GM19099 (cell line): Measurements from ENCODE around the gene MAP3K14.
A peak's percentile ranks its signal among the peaks of the same experiment; 100 is the strongest.

Experiments used
- POLR2A ChIP-seq: IDR thresholded peaks from 3 replicates; pipeline ENCODE4 v1.6.1; 2011; ENCODE audit warnings: low read depth; ENCODE audit not compliant: insufficient read length; ENCODE audit errors: extremely low read depth

MAP3K14 gene

DNA sequence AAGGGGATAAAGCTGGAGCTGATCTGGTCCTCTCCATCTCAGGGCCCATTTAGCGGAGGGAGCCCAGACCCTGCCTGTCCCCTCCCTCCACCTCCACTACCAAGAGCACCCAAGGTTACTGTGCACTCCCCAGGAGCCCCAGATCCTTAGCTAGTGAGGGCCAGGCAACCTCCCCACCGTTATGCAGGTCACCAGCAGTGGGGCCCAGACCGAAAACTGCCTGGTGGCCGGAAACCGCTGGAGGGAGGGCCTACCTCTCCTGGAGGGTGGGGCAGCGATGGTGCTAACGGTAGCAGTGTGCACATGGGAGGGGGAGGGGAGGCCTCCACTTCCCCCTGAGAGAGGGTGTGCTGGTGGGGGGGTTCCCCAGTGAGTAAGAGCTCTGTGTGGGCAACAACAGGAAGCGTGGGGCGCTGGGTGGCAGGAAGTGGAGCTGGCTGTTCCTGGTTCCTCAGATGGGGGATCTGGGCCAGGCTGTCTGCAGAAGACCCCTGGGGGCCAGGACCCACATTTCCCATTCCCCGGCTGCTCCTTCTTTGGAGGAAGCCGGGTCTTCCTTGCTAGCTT, 90.8 kb downstream of the MAP3K14 start:
- TF ChIP-seq POLR2A = peak; percentile 95

DNA sequence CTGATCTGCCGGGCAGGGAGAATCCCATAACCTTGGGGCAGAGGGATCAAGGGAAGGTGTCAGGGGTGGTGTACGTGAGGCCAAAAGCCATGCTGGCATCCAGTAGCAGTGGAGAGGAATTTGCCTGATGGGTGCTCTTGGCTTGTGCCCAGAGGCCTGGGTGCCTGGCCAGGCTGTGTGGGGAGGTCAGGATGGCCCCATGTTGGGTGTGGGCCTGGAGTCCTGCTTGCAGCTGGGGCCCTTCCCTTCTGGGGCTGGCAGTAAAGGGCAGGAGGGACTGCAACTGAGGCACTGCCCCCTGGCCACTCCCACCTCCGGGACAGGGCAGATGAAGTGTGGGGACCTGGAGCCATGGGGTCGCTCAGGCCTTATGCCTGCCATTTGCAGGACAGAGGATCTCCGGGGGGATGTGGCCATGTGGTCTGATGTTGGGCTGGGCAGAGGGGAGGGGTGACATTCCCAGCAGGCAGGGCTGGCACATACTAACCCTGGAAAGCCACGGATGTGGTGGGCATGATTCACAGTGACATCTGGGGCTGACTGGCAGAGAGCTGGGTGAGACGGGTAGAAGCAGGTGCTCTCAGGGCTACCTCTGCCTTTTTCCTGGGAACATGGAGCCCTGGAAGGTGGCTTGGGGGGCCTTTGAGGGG, 91.6 kb downstream of the MAP3K14 start:
- TF ChIP-seq POLR2A = no peak

DNA sequence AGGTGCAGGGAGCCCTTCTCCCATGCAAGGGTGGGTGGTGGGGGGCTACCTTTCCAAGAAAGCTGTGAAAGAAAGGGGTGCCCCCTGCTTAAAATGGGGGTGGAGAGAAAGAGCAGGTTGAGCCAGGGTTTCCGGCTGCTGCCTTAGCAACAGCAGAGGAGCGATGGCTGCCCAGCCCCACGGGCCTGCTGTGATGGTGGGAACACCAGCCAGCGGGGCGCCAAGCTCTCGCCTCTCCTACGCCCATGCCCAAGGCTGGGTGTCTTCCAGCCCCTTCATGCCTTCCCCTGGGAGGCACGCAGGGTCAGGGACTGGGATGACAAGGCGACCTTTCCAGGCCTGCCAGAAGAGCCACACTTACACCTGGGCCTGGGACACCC, 92.2 kb downstream of the MAP3K14 start:
- TF ChIP-seq POLR2A = no peak

DNA sequence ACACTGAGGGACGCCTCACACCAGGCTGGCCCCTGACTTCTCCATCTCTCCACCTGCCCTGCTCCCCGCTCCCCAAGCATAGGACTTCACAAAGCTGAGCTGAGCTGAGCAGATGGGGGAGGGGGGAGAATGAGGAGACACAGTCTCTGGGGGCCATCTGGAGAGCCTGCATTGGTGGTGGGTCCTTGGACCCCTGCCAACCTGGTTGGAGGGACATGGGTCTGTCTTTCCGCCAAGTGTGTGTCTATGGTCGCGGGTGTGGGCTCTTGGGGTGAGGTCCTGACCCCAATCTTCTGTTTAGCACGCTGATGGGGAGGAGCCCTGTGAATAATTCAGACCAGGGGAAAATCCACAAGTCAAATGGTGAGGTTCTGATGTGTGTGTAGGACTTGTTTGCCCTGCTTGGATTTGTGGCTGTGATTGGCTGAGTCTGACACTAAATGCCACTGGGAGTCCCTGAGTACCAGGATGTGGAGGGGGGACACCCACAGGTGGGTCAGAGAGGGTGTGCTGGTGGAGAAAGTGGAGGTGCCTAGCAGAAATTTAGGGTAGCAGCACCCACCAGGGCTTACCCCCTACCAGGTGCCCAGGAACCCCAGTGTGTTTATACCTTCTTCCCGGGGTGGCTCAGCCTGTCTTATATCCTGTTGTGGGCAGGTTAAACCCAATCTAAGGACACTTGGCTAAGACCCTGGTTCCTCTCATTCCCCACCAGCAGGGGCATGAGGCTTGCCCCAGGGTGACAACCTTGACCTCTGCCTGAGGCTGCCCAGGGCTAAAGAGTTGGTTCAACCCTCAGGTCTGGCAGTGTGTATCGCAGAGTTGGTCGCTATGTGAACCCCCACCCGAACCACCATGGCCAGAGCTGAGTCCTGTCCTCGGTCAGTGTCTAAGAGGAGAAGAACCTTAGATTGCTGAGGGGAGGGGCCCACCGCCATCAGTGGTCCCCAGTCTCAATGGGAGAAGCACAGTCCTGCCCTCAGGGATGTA, 93.0 kb downstream of the MAP3K14 start:
- peak; percentile 45 for TF ChIP-seq POLR2A

DNA sequence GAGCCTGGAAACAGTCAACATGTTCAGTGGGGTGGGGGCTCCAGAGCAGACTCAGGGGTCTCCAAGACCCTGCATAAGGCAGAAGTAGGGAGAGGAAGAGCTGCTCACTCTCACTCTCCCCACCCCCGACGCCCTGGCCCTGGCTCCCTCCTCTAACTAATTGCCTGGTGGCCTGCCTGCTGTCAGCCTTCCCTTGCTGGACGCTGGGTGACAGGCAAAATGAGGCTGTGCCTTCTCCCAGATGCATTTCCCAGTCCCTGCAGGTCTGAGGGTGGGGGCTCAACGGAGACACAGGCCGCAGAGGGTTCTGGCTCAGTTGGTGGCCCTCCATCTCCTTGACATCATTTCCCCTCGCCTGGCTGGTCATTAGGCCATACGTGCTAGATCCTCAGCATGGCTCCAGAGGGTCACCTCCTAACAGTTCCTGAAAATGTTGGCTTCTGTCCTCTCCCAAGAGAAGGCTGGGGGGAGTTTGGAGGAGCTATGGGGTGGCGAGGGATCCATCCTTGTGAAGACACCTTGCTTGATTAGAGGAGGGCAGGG, 93.8 kb downstream of the MAP3K14 start:
- no peak for TF ChIP-seq POLR2A

DNA sequence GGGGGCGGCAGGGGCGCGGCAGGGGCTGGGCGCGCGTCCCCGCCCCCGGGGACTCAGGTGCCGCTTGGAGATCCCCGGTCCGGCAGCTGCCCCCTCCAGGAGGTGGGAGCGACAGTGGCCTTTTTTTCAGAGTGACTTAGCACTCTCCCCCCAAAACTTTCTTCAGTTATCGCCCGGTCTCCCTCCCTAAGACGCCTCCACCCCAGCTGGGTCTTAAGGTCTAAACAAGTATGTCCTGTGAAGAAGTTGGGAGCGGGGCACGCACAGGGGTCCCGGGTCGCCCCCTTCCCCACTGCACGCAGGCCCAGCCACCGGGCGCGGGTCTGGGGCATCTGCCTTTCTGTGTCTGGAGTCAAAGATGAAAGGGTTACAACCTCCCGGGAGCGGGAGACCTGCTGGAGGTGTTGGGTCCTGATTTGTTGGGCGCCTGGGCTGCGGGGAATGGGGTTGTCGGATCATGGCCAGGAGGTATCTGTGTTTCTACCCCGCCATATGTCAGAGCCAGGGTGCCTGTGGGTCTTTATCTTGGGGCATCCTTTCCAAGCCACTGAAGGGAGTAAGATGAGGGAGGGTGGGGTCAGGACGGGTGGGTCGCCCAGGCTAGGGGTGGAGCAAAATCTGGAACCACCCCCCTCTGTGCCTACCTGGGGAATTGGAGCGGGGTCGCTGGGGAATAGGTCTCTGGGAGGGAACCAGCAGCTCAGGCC, 94.4 kb downstream of the MAP3K14 start:
- peak; percentile 61 for TF ChIP-seq POLR2A

DNA sequence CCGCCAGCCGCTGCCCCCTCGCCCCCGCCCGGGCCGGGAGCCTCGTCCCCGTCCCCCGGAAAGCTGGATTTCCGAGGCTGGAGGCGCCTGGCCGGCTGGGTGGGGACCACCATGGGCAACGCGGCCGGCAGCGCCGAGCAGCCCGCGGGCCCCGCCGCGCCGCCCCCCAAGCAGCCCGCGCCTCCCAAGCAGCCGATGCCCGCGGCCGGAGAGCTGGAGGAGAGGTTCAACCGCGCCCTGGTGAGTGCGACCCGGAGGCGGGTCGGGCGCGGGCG, 94.9 kb downstream of the MAP3K14 start:
- TF ChIP-seq POLR2A = no peak

DNA sequence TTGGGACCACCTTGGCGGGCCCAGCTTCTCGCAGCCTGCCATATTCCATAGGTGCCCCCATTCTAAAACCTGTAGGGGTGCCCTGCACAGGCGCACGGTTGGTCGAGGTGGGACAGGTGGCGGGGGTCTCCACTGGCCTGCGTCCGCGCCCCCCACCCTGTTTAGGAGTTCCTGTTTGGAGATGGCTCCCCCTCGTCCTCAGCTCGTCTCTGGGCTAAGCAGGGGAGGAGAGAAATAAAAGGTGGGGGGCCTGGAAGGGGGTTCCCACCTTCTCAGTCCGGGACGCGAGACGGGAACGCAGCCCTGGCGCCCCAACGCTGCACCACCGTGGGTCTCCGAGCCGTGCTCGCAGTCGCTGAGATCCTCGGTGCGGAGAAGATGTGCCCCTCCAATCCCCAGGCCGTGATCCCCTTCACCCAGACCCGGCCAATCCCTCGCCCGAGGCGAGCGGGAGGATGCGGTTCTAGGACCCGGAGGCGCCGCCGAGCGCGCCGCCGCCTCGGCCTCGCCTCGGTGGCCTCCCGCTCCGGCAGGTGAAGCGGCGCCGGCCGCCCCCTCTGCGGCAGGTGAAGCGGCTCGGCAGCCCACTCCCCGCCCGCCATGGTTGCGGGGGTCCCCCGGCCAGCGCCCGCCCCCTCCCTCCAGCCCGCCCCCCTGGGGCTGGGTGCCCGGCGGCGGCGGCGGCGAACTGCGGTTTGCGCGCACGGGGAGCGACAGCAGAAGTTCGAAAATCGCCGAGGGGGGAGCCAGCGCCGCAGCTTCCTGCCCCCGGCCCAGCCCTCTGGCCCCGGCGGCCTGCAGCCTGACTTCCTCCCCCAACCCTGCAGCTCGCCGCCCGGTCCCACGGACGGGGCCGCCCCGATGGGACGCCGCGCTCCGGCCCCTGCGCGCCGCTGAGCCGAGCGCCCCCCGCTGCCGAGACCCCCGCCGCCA, 95.5 kb downstream of the MAP3K14 start, which contains the start of gene FMNL1:
Gene FMNL1, plus strand, starts transcription at position 805 of the 933 bp plus-strand sequence. CDS start 240 bp downstream, outside the sequence.
- peak; percentile 56 for TF ChIP-seq POLR2A

DNA sequence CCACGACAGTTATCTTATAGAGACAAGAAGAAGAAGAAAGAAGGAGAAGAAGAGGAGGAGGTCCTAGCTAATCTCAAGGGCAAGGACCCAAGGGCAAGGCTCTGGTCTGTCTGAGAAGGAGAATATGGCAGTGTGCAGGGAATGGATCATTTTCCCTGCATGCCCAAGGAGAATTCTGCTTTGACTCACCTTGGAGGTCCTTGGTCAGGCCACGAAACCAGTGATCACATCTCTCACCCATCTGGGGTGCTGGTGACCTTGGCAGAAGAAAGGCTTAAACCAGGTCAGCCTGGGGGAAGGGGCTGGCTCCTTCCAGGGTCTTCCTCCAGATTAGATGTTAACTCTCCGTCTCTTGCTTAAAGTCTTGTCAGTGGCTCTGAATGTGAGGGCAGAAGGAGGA, 96.7 kb downstream of the MAP3K14 start:
- TF ChIP-seq POLR2A = no peak

DNA sequence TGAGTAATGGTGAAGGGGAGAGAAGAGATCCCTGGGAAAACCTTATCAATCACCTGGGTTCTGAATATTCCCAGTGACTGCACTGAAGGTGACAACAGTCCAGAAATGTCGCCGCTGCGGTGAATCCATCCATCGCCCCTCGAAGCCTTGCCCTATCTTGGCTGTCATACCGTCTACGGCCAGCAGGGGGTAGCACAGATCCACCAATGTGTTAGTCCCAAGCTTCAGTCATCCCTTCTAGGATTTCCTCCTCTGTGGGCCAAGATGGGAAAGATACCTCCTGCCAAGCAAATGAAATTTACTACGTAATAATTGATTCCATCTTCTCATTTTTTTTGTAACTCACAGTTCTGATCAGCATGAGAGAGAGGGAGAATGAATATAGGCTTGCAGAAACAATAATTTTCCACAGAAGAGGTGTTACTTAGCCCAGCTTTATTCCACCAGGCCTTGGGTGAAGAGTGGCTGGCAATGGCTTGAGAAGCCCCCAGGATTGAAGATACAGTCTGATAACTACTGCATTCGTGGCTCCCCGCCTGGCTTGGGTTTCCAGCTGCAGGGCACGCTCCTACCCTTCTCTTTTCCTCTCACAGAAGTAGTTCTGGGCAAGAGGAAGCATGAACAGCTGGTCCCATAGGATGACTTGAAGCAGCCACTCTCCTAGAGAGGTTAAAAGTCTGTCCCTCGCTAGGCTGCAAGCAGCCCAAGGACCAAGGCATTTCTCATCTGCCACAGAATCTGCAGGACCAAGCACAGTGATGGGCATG, 97.7 kb downstream of the MAP3K14 start:
- TF ChIP-seq POLR2A = no peak
